GM12873 (cell line): ENCODE measurements around the gene USH2A.

Experiments used
- CTCF ChIP-seq: IDR thresholded peaks from 2 replicates; pipeline ENCODE4 v1.5.1; 2012; ENCODE audit warnings: low read depth, mild to moderate bottlenecking, moderate library complexity, low read length, control low read depth; ENCODE audit not compliant: insufficient read depth; ENCODE audit errors: missing control alignments

USH2A gene

GRCh38 chr1:215923129-215923824 is 500.0 kb downstream of the USH2A start:
- no peak for TF ChIP-seq CTCF

GRCh38 chr1:215911406-215911968 is 511.8 kb downstream of the USH2A start:
- TF ChIP-seq CTCF = no peak

GRCh38 chr1:215905493-215906115 is 517.6 kb downstream of the USH2A start:
- TF ChIP-seq CTCF = no peak

- no peak for TF ChIP-seq CTCF
Observed at GRCh38 chr1:215900684-215901083, 522.6 kb downstream of the USH2A start.

- TF ChIP-seq CTCF = no peak
Observed at GRCh38 chr1:215899901-215900300, 523.3 kb downstream of the USH2A start.

GRCh38 chr1:215895893-215896292 is 527.4 kb downstream of the USH2A start:
- TF ChIP-seq CTCF = no peak

GRCh38 chr1:215895276-215895675 is 528.0 kb downstream of the USH2A start:
- no peak for TF ChIP-seq CTCF
